ENCODE results near the gene SCGB1C1.

The SCGB1C1 gene

DNA sequence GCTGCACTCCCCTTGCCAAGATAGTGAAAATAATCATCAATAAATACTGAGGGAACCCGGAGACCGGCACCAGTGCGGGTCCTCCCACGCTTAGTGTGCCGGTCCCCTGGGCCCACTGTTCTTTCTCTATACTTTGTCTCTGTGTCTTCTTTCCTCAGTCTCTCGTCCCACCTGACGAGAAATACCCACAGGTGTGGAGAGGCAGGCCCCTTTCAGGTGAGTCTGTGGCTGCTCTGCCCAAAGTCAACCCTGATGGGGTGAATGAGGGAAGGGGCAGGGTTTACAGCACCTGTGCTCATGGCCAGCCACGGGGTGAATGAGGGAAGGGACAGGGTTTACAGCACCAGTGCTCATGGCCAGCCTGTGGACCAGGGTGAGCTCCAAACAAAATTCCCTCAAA is 9.6 kb downstream of the SCGB1C1 start:
- no peaks in the 10 kb centered on the region; the same call in 1 of the 2 replicates for H4K20me1 ChIP-seq (ENCODE audit: insufficient read depth, low read length)
- peaks cover 27% of the 10 kb centered on the region for H3K79me2 ChIP-seq (ENCODE audit: low read length)

DNA sequence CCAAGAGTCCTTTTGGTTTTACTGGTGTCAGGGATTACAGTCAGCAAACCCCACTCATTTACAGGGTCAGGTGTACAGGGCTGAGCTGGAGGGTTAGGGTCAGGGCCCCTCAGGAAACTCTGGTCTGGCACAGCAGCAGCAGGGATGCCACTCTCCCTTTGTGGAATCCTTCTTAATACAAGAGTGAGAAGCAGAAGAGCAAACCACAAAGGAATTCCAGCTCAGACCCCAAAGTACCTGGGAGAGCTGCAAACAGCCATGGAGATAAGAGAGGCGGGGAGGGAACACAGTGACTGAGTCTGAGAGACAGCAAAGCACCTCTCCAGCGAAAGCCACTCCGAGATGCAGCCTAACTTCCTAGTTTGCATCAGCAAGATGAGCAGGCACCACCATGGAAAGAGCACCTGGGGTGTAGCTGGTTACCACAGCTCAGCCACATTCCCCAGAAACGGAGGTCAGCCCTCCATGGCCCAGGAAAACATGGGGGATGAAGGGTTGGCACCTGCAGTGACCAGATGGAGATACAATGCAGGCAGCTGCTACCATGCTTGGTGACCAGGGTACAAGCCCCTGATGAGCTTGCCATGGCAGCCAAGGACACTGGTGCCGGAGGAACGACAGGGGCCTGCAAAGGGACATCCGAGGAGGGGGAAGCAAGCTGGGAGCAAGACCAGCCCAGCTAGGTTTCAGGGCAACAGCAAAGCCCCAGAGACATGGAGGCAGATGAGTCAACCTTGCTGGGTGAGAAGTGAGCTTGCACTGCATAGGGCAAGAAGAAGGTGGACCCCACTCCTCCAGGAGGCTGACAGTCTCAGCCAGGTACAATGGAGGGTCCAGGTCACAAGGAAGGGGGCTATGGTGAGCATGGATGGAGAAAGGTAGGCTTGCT is 10.4 kb downstream of the SCGB1C1 start:
- H3K27ac ChIP-seq (ENCODE audit: low read length), result no peak overlapping the region
- no peaks in the 10 kb centered on the region; the same call in 1 of the 2 replicates for H4K20me1 ChIP-seq (ENCODE audit: insufficient read depth, low read length)
- no peak overlapping the region for H3K4me3 ChIP-seq (ENCODE audit: low read length)
- TF ChIP-seq EZH2phosphoT487 (IDR thresholded peaks at IDR 0.05; ENCODE audit: low read length) (no peak), CTCF (IDR thresholded peaks at IDR 0.05; ENCODE audit: low read length) (no peak), EZH2 (optimal IDR thresholded peaks at IDR 0.05; ENCODE audit: low read depth, low read length) (no peak)
- no peak overlapping the region for H3K9ac ChIP-seq (ENCODE audit: low read length)
- peaks cover 29% of the 10 kb centered on the region for H3K79me2 ChIP-seq (ENCODE audit: low read length)
- no peaks in the 10 kb centered on the region for H3K9me3 ChIP-seq (replicated peaks; ENCODE audit: insufficient read depth, low read length)
- H3K27me3 ChIP-seq (replicated peaks; ENCODE audit: insufficient read depth, low read length), result no peaks in the 10 kb centered on the region
- H3K4me2 ChIP-seq (ENCODE audit: low read depth, low read length), result no peak overlapping the region
- H2AFZ ChIP-seq (ENCODE audit: low read length), result no peak overlapping the region
- no peaks in the 10 kb centered on the region for H3K9me2 ChIP-seq (replicated peaks; ENCODE audit: insufficient read depth, low read length)
- peaks cover 9% of the 10 kb centered on the region for H3F3A ChIP-seq (ENCODE audit: insufficient read depth, low read length)
- peaks cover 5% of the 10 kb centered on the region; the same call in 1 of the 2 replicates for H3K4me1 ChIP-seq (ENCODE audit: low read length)
- DNase-seq, result no peak
- H3K36me3 ChIP-seq (replicated peaks; ENCODE audit: insufficient read depth, low read length), result no peaks in the 10 kb centered on the region; the same call in 1 of the 2 replicates

More for the DNA sequence above, 9.6 kb downstream of the SCGB1C1 start:
- H3K9me2 ChIP-seq (replicated peaks; ENCODE audit: insufficient read depth, low read length), result no peaks in the 10 kb centered on the region
- no peak overlapping the region for H3K4me2 ChIP-seq (ENCODE audit: low read depth, low read length)
- H3K4me1 ChIP-seq (ENCODE audit: low read length), result peaks cover 5% of the 10 kb centered on the region; the same call in 1 of the 2 replicates
- no peak for DNase-seq
- H3K36me3 ChIP-seq (replicated peaks; ENCODE audit: insufficient read depth, low read length), result no peaks in the 10 kb centered on the region; the same call in 1 of the 2 replicates
- no peak overlapping the region for H2AFZ ChIP-seq (ENCODE audit: low read length)
- H3K27ac ChIP-seq (ENCODE audit: low read length), result no peak overlapping the region
- no peak overlapping the region for H3K4me3 ChIP-seq (ENCODE audit: low read length)
- no peaks in the 10 kb centered on the region for H3K27me3 ChIP-seq (replicated peaks; ENCODE audit: insufficient read depth, low read length)
- H3K9ac ChIP-seq (ENCODE audit: low read length), result no peak overlapping the region
- TF ChIP-seq CTCF (IDR thresholded peaks at IDR 0.05; ENCODE audit: low read length) (no peak), EZH2phosphoT487 (IDR thresholded peaks at IDR 0.05; ENCODE audit: low read length) (no peak), EZH2 (optimal IDR thresholded peaks at IDR 0.05; ENCODE audit: low read depth, low read length) (no peak)
- H3K9me3 ChIP-seq (replicated peaks; ENCODE audit: insufficient read depth, low read length), result no peaks in the 10 kb centered on the region
- H3F3A ChIP-seq (ENCODE audit: insufficient read depth, low read length), result peaks cover under 1% of the 10 kb centered on the region; the same call in 1 of the 2 replicates

- Histone ChIP-seq H3K79me2 (ENCODE audit: low read length) (peaks cover 34% of the 10 kb centered on the region), H3K9me2 (replicated peaks; ENCODE audit: insufficient read depth, low read length) (no peaks in the 10 kb centered on the region), H3K36me3 (replicated peaks; ENCODE audit: insufficient read depth, low read length) (no peaks in the 10 kb centered on the region; the same call in 1 of the 2 replicates), H3K9me3 (replicated peaks; ENCODE audit: insufficient read depth, low read length) (no peaks in the 10 kb centered on the region), H3K27ac (ENCODE audit: low read length) (no peak overlapping the region), H3K27me3 (replicated peaks; ENCODE audit: insufficient read depth, low read length) (no peaks in the 10 kb centered on the region), H3F3A (ENCODE audit: insufficient read depth, low read length) (peaks cover 10% of the 10 kb centered on the region), H3K9ac (ENCODE audit: low read length) (no peak overlapping the region), H3K4me1 (ENCODE audit: low read length) (peaks cover 5% of the 10 kb centered on the region; the same call in 1 of the 2 replicates), H3K4me2 (ENCODE audit: low read depth, low read length) (no peak overlapping the region), H2AFZ (ENCODE audit: low read length) (no peak overlapping the region), H4K20me1 (ENCODE audit: insufficient read depth, low read length) (no peaks in the 10 kb centered on the region; the same call in 1 of the 2 replicates), H3K4me3 (ENCODE audit: low read length) (no peak overlapping the region)
- no peak for DNase-seq
- TF ChIP-seq EZH2 (optimal IDR thresholded peaks at IDR 0.05; ENCODE audit: low read depth, low read length), result no peak
- TF ChIP-seq EZH2phosphoT487 (IDR thresholded peaks at IDR 0.05; ENCODE audit: low read length), result no peak
- no peak for TF ChIP-seq CTCF (IDR thresholded peaks at IDR 0.05; ENCODE audit: low read length)
These were observed 11.2 kb downstream of the SCGB1C1 start for GRCh38 chr11:203945-204586.

Measured in MM.1S (cell line).